ENCODE results near the gene GIT1.

DNA sequence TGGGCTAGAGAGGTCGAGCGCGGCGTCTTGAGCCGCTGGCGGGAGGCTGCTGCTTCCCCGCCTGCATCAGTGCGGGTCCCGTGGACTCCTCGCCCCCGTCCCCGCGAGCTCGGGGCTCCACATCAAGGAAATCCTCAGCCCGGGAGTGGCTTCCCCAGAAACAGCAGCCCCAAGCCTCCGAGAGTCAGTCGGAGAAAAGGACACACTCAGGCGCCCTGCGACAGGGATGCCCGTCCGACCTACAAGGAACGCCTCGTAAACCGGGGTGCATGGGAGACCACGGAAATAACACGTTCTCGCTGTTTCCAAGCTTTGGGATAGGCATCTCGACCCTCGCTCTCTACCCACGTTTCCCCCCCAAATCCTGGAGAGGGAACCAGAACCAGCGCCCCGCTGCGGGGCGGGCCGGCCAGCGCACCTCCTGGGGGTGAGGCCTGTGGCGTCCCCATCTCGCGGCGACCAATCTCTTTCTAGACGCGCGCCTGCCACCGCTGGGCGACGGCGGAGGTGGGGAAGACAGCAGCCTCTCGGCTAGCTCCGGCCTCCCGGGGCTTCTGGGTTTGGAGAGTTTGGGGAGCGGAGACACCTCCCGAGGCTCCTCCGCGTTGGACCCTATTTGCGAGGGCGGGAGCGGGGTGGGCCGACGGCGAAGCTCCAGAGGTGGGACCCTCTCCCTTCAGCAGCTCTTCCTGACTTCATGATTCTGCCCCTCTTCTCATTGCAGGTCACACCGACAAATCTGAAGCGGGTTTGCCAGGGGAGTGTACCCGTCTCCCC, 21.7 kb downstream of the GIT1 start:
- TF ChIP-seq, protein P1, sequence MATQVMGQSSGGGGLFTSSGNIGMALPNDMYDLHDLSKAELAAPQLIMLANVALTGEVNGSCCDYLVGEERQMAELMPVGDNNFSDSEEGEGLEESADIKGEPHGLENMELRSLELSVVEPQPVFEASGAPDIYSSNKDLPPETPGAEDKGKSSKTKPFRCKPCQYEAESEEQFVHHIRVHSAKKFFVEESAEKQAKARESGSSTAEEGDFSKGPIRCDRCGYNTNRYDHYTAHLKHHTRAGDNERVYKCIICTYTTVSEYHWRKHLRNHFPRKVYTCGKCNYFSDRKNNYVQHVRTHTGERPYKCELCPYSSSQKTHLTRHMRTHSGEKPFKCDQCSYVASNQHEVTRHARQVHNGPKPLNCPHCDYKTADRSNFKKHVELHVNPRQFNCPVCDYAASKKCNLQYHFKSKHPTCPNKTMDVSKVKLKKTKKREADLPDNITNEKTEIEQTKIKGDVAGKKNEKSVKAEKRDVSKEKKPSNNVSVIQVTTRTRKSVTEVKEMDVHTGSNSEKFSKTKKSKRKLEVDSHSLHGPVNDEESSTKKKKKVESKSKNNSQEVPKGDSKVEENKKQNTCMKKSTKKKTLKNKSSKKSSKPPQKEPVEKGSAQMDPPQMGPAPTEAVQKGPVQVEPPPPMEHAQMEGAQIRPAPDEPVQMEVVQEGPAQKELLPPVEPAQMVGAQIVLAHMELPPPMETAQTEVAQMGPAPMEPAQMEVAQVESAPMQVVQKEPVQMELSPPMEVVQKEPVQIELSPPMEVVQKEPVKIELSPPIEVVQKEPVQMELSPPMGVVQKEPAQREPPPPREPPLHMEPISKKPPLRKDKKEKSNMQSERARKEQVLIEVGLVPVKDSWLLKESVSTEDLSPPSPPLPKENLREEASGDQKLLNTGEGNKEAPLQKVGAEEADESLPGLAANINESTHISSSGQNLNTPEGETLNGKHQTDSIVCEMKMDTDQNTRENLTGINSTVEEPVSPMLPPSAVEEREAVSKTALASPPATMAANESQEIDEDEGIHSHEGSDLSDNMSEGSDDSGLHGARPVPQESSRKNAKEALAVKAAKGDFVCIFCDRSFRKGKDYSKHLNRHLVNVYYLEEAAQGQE (IDR thresholded peaks at IDR 0.05; ENCODE audit: unreplicated experiment), result no peak
- TF ChIP-seq, protein P2, sequence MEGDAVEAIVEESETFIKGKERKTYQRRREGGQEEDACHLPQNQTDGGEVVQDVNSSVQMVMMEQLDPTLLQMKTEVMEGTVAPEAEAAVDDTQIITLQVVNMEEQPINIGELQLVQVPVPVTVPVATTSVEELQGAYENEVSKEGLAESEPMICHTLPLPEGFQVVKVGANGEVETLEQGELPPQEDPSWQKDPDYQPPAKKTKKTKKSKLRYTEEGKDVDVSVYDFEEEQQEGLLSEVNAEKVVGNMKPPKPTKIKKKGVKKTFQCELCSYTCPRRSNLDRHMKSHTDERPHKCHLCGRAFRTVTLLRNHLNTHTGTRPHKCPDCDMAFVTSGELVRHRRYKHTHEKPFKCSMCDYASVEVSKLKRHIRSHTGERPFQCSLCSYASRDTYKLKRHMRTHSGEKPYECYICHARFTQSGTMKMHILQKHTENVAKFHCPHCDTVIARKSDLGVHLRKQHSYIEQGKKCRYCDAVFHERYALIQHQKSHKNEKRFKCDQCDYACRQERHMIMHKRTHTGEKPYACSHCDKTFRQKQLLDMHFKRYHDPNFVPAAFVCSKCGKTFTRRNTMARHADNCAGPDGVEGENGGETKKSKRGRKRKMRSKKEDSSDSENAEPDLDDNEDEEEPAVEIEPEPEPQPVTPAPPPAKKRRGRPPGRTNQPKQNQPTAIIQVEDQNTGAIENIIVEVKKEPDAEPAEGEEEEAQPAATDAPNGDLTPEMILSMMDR (conservative IDR thresholded peaks at IDR 0.05; ENCODE audit: low read depth in 2 of 2), result peak in 1 of 2 experiments; percentile 32; a peak in 3 of 4 replicates
- TF ChIP-seq POLR2AphosphoS5 (IDR thresholded peaks at IDR 0.05; ENCODE audit: low read depth) (no peak), EZH2 (IDR thresholded peaks at IDR 0.05; ENCODE audit: low read depth, unreplicated experiment) (peak; percentile 63), STAT1 (IDR thresholded peaks at IDR 0.05; ENCODE audit: unreplicated experiment) (no peak), ZNF331 (CRISPR knock-in tag; IDR thresholded peaks at IDR 0.05; ENCODE audit: low read depth) (no peak), EZH2phosphoT487 (IDR thresholded peaks at IDR 0.05; ENCODE audit: unreplicated experiment) (no peak), JUNB (IDR thresholded peaks at IDR 0.05; ENCODE audit: unreplicated experiment) (no peak)

Data from GM23338 (cell line).